Peyer's patch (tissue), 4 donors: ENCODE data around the gene PAK2. TPM values are rescaled to one million over a fixed set of nuclear protein-coding genes. Genes with fewer than 3 reads are reported as not detected.

Experiments
- small RNA-seq, 2 donors: library from RNA; depleted of rRNA; stranded (forward); fragments of <200 nt; gene quantifications; one replicate each; pipeline ENCODE3, GENCODE V24; 2016
- total RNA-seq, 4 donors: library from RNA; depleted of rRNA; stranded (reverse); fragments of >200 nt; gene quantifications; one replicate each; pipeline ENCODE4 v1.1.0, GENCODE V29; 2016

PAK2 gene
- total RNA-seq, 4 donors from 2014 or later = 42.9 to 65.2 (median 53.5) TPM

Small RNAs within 50 kb of the gene (small RNA-seq; reads per million reads assigned to genes)
- gene RNU4-89P (0 reads per million in 2 donors), gene RNU6-42P (0 to 0.19 reads per million in 2 donors), gene RNU6-646P (0 reads per million in 2 donors)

Other genes starting within 250 kb of the PAK2 start
- gene RNF168, start 236.1 kb upstream of the PAK2 start, total RNA-seq = 10 to 100 TPM; 13.3 to 56.1 (median 18.3) TPM
- not detected for gene SMCO1, start 224.5 kb upstream of the PAK2 start, total RNA-seq
- gene WDR53, start 171.3 kb upstream of the PAK2 start, total RNA-seq = 10 to 100 TPM in 1 of 4 donors, 1 to 10 TPM in 3; 1.9 to 12.4 (median 6.5) TPM
- gene FBXO45, start 171.2 kb upstream of the PAK2 start, total RNA-seq = 1 to 10 TPM; 5.0 to 6.5 (median 5.9) TPM
- 10 to 100 TPM in 1 of 4 donors, 1 to 10 TPM in 2, under 1 TPM in 1; 0.70 to 10.7 (median 2.8) TPM for gene NRROS, start 100.2 kb upstream of the PAK2 start, total RNA-seq
- under 1 TPM in 1 of 4 donors, not detected in 3; 0.67 TPM for gene CEP19, start 27.6 kb upstream of the PAK2 start, total RNA-seq
- 10 to 100 TPM in 3 of 4 donors, 1 to 10 TPM in 1; 9.4 to 26.1 (median 15.2) TPM for gene PIGX, start 27.5 kb upstream of the PAK2 start, total RNA-seq
- gene SENP5, start 128.1 kb downstream of the PAK2 start, total RNA-seq = 10 to 100 TPM; 29.6 to 75.1 (median 36.9) TPM
- 10 to 100 TPM; 21.7 to 61.1 (median 31.8) TPM for gene NCBP2, start 202.7 kb downstream of the PAK2 start, total RNA-seq
- 100 to 1,000 TPM in 1 of 4 donors, 10 to 100 TPM in 2, 1 to 10 TPM in 1; 5.0 to 212 (median 44.5) TPM for gene PIGZ, start 229.0 kb downstream of the PAK2 start, total RNA-seq